Stimulated activated CD8-positive, alpha-beta memory T cell treated with anti-CD3 and anti-CD28 coated beads, Interleukin-4, amount 100 ng/mL, for 4 hours (primary cell): ENCODE results near the gene PDCD7.
"Not testable (repeated sequence)": the region's sequence is repeated elsewhere in the genome, so short reads cannot be mapped to it uniquely, and the experiment has no call there.

Source experiments
- DNase-seq, 2 donors: peaks; one replicate each; pipeline ENCODE4 v3.0.0-alpha.2; 2020; ENCODE audit warnings: low read depth in 2 of 2, low spot score in 1 of 2

PDCD7 gene

DNA sequence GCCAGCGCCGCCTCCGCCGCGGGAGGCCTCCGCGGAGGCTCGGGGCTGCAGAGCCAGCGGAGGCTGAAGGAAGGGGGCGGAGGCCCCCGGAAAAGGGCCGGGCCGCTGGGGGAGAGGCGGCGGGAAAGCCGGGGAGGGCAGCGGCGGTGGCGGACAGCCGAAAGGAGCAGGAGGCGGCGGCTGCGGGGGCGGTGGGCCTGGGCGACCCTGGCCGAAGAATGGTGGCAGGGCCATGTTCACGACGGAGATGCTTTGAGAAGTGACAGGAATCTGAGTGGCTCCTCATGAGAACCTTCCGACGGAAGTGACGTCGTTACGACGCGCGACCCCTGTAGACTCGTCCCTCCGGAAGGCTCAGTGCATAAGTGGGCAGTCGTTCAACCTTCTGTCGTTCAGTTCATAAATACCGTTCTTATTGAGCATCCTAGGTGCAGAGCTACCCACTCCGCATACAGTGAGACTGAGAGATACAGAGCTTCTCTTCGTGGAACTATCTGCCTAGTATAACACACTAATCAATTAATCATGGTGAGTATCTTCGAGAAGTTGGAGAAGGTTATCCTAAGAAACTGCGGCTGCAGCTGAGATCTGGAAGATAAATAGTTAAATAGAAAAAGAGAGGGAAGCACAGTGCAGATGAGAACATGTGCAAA lies at the start of gene PDCD7:
PDCD7 (minus strand) TSS at position 261 of the 653 bp plus-strand sequence; CDS start at position 234, 27 bp downstream.
- peak; percentile 53 to 75 for DNase-seq

- no peak for DNase-seq
Measured at GRCh38 chr15:65182538-65182937, 48.9 kb upstream of the PDCD7 start.

DNA sequence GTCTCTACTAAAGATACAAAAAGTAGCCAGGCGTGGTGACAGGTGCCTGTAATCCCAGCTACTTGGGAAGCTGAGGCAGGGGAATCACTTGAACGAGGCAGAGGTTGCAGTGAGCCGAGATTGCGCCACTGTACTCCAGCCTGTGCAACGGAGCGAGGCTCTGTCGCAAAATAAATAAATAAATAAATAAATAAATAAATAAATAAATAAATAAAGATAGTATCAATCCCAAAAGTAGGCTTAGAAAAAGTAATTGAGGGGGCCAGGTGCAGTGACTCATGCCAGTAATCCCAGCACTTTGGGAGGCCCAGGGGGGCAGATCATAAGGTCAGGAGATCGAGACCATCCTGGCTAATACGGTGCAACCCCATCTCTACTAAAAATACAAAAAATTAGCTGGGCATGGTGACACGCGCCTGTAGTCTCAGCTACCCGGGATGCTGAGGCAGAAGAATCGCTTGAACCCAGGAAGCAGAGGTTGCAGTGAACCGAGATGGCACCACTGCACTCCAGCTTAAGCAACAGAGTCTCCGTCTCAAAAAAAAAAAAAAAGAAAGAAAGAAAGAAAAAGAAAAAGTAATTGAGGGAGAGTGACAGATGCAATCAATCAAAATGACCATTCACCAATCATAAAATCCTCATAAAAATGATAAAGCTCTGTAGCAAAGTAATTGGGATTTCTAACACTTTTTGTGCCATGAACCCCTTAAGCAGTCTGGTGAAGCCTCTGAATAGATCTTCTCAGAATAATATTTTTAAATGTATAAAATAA lies 48.2 kb upstream of the PDCD7 start:
- not testable (repeated sequence) for DNase-seq

- DNase-seq = no peak
Measured at GRCh38 chr15:65180167-65180566, 46.6 kb upstream of the PDCD7 start.

GRCh38 chr15:65177901-65178300 lies 44.3 kb upstream of the PDCD7 start:
- DNase-seq = no peak

- no peak for DNase-seq
Measured at GRCh38 chr15:65176056-65176455, 42.4 kb upstream of the PDCD7 start.

DNA sequence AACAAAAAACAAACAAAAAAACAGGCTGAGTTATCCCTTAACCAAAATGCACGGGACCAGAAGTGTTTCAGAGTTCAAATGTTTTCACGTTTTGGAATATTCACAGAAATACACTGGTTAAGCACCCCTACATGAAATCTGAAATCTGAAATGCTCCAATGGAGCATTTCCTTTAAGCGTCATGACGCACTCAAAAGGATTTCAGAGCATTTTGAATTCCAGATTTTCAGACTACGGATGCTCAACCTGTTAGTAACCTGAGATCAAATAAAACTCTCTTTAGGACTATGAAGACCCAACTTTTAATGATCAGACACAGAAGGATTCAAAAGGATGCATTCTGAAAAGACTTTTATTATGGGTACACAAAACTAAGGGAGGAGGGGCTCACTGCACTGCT lies 41.9 kb upstream of the PDCD7 start:
- no peak for DNase-seq

DNA sequence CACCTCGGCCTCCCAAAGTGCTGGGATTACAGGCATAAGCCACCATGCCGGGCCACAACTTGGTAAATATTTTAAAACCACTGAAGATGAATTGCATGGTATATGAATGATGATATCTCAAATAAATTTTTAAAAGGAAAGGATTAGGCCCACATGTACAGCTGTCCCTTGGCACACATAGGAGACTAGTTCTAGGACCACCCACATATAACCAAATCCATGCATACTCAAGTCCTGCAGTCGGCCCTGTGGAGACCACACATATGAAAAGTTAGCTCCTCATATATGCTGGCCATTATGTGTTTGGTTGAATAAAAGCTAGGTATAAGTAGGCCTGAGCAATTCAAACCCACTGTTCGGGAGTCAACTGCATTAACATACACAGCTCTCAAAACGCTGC lies 40.9 kb upstream of the PDCD7 start:
- DNase-seq = no peak

DNA sequence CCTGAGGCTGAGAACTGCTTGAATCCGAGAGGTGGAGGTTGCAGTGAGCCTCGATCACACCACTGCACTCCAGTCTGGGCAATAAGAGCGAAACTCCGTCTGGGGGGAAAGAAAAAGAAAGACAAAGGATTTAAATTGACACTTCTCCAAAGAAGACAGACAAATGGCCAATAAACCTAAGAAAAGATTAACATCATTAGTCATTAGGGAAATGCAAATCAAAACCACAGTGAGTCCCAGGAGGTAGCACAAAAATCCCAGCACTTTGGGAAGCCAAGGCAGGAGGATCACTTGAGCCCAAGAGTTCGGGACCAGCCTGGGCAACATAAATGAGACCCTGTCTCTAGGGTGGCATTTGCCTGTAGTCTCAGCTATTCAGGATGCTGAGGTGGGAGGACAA lies 38.9 kb upstream of the PDCD7 start:
- DNase-seq = no peak

GRCh38 chr15:65171428-65171827 lies 37.8 kb upstream of the PDCD7 start:
- DNase-seq = no peak

DNA sequence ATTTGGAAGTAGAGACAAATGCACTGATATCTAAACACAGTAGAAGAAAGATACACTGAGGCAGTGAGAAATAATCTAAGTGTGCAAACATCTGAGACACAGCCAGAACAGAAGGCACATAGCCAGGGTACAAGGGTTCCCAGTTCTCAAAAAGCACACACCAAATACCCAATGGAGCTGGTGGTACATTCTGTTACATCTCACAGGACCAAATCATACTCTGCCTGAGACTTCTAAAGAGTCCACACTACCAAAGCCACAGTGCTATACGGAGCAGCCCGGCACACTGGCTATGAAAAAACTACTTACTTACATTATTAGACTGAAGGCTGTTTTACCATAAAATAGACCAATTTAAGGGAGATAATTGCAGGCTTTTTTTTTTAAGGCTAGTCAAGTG lies 32.3 kb upstream of the PDCD7 start:
- no peak for DNase-seq

DNA sequence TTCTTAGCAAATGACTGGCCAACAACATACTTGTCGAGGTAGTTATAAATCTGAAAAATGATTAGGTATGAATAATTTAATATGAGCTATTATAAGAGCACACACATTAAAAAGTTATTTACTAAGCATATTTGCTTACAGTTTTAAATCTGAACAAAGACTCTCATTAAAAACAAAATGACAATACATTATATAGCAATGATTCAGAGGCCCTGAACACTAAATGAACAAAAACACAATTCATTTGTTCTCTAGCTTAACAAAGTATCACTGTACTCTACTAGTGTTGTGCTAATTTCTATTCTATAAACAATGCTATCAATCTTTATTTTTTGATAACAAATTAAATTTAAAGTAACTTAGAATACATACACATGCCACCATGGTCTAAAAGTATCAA lies 30.5 kb upstream of the PDCD7 start:
- no peak for DNase-seq

DNA sequence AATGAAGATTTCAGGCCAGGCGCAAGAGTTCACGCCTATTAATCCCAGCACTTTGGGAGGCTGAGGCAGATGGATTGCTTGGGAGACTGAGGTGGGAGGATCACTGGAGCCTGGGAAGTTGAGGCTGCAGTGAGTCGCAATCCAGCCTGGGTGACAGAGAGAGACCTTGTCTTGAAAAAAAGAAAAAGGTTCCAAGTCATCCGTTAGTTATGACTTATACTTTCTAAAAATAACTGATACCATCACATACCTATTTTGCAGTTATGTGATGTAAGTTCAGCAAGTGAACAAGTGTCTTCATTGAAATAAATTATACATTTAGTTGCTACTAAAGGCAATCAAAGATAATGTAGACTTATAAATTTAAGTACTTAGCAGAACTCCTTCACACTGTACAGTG lies 29.4 kb upstream of the PDCD7 start:
- DNase-seq = no peak

- no peak for DNase-seq
Measured at GRCh38 chr15:65156692-65157091, 23.1 kb upstream of the PDCD7 start.

DNA sequence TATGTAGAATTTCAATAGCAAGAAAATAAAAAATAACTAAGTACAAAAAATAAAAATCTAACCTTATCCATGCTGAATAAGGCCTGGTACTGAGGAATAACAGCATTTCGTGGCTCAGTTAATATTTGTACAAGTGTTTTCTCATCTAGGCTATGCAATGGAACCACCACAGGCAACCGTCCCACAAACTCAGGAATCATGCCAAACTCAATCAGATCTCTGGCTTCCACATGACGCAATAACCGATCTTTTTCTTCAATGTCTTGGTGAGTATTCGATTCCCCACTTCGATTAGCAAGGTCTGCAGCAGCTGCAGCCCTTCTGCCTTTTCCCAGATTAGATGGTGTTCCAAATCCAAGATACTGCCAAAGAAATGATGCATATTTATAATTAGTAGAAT lies 21.1 kb upstream of the PDCD7 start:
- DNase-seq = no peak

- no peak for DNase-seq
Measured at GRCh38 chr15:65147902-65148301, 14.3 kb upstream of the PDCD7 start.

DNA sequence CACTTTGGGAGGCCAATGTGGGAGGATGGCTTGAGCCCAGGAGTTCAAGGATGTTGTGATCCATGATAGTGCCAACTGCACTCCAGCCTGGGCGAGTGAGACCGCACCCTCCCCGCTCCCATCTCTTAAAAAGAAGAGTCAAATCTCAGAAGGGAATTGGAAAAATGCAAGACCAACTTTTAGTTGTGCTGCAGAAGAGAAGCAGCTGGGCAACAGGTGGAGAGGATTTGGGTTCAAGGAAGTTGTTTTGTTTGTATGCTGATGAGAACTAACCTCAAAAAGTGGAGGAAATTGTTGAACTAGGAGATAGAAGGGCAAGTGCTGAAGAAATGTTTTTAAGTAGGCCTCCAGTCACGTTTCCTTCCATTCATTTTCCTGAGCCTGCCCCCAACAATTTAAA lies 12.8 kb upstream of the PDCD7 start:
- no peak for DNase-seq

- DNase-seq = not testable (repeated sequence)
Measured at GRCh38 chr15:65138631-65139030, 5.0 kb upstream of the PDCD7 start.

- DNase-seq = not testable (repeated sequence)
Measured at GRCh38 chr15:65137893-65138292, 4.3 kb upstream of the PDCD7 start.

DNA sequence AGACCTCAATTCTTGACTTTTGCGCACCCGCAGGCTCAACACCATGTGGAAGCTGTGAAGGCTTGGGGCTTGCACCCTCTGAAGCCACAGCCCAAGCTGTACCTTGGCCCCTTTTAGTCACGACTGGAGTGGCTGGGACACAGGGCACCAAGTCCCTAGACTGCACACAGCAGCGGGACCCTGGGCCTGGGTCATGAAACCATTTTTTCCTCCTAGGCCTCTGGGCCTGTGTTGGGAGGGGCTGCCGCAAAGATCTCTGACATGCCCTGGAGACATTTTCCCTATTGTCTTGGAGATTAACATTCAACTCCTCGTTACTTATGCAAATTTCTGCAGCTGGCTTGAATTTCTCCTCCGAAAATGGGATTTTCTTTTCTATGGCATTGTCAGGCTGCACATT lies 3.5 kb upstream of the PDCD7 start:
- DNase-seq = not testable (repeated sequence)

GRCh38 chr15:65134538-65134937 lies 930 bp upstream of the PDCD7 start:
- DNase-seq = no peak

DNA sequence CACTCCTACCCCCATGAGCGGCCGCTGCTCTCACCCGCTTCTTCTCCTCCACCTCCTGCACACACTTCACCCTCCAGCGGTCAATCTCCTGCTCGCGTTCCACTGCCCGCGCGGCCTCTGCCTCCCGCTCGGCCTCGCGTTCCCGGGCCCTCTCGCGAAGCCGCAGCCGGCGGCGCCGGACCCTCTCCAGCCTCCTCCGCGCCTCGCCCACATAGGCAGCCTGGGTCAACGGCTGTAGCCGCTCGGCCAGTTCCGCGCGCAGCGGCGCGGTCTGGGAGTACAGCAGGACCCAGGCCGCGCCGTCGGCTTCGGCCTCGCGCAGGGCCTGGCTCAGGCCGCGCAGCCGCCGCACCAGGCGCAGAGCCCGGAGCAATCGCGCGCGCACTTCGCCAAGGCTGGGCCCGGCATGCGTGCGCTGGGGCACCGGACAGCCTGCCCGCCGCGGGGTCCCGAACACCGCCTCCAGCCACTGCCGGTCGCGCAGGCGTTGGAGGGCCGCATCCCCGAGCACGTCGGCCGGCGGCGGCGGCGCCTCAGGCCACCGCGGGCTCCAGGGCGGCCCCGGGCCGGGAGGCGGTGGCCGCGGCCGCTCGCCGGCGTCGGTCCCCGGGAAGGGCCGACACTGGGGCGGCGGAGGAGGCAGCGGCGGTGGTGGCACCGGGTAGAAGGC lies 595 bp downstream of the PDCD7 start:
- DNase-seq = no peak
